ENCODE measurements around the gene TMED10.

TMED10 gene

DNA sequence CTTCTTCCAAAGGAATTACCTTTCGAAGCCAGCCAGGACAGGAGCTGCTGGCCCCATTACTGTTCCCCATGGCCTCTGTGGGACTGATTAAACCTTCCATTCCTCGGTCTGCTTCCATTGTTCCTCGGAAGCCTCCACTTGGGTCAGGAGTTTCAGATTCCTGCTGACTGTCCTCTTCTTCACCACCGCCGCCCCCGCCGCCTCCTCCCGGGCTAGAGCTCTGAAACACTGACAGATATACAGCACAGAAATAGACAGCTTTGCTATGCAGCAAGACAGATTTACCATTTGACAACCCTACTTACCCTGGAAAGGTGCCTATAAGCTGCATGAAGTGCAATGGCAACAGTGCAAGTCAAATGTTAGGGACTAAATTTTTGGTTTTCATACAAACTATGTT lies 85.2 kb downstream of the TMED10 start:
- Histone ChIP-seq H3K9me3 (ENCODE audit: control extremely low read depth in 1 of 5, control insufficient read depth in 4 of 5, insufficient read depth in 2 of 5, low read depth in 1 of 5, low read length in 4 of 5) (no peaks in the 10 kb centered on the region), H3K36me3 (ENCODE audit: control insufficient read depth in 4 of 4, insufficient read depth in 4 of 4, low read length in 3 of 4) (peaks cover 9 to 69% (median 43%) of the 10 kb centered on the region in 4 experiments), H3K4me1 (ENCODE audit: control extremely low read depth in 1 of 4, control insufficient read depth in 4 of 4, insufficient read depth in 4 of 4, low read length in 3 of 4) (no peaks in the 10 kb centered on the region), H3K27me3 (replicated peaks in 2 of 5; ENCODE audit: control insufficient read depth in 4 of 5, insufficient read depth in 5 of 5, low read length in 4 of 5) (no peaks in the 10 kb centered on the region), H3K27ac (ENCODE audit: insufficient read depth in 1 of 2, low read depth in 1 of 2, low read length in 2 of 2, poor library complexity in 1 of 2, severe bottlenecking in 2 of 2) (peak overlapping the region in 1 of 2 experiments; percentile 34), H3K4me3 (ENCODE audit: control insufficient read depth in 1 of 7, extremely low read depth in 1 of 7, insufficient read depth in 4 of 7, low read depth in 2 of 7, low read length in 6 of 7) (no peak overlapping the region)
- ChIA-PET POLR2A (no interaction called here), CTCF (interaction anchor here (0.8 to 6.9 kb wide), 8 partner anchors 9 to 230 kb away, joined by 3 to 86 read pairs (median 30); no protein-coding TSS in a partner anchor)
- DNase-seq, result no peak
- 100% methylated on average over 4 of the region's 8 CpGs for WGBS (ENCODE audit: insufficient coverage)

DNA sequence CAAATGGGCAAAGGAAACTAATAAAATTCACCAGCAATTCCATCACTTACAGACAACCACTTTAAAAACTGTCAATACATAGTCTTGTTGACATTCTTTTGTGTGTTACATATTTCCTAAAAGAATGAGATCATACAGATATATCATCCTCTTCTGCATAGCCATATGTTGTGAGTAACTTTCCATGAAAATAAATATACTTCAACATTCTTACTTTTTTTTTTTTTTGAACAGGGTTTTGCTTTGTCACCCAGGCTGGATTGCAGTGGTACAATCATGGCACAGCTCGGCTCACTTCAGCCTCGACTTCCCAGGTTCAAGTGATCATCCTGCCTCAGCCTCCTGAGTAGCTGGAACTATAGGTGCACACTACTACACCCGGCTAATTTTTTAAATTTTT lies 86.1 kb downstream of the TMED10 start:
- ChIA-PET CTCF (interaction anchor here (0.7 to 6.9 kb wide), 8 partner anchors 10 to 229 kb away, joined by 3 to 86 read pairs (median 30); no protein-coding TSS in a partner anchor), POLR2A (no interaction called here)
- Histone ChIP-seq H3K4me1 (ENCODE audit: control extremely low read depth in 1 of 4, control insufficient read depth in 4 of 4, insufficient read depth in 4 of 4, low read length in 3 of 4) (no peaks in the 10 kb centered on the region), H3K4me3 (ENCODE audit: control insufficient read depth in 1 of 7, extremely low read depth in 1 of 7, insufficient read depth in 4 of 7, low read depth in 2 of 7, low read length in 6 of 7) (no peak overlapping the region), H3K9me3 (ENCODE audit: control extremely low read depth in 1 of 5, control insufficient read depth in 4 of 5, insufficient read depth in 2 of 5, low read depth in 1 of 5, low read length in 4 of 5) (no peaks in the 10 kb centered on the region), H3K36me3 (ENCODE audit: control insufficient read depth in 4 of 4, insufficient read depth in 4 of 4, low read length in 3 of 4) (peaks cover 9 to 67% (median 40%) of the 10 kb centered on the region in 4 experiments), H3K27ac (ENCODE audit: insufficient read depth in 1 of 2, low read depth in 1 of 2, low read length in 2 of 2, poor library complexity in 1 of 2, severe bottlenecking in 2 of 2) (no peak overlapping the region), H3K27me3 (replicated peaks in 2 of 5; ENCODE audit: control insufficient read depth in 4 of 5, insufficient read depth in 5 of 5, low read length in 4 of 5) (no peaks in the 10 kb centered on the region)
- no peak for DNase-seq
- 100% methylated on average over 3 of the region's 3 CpGs for WGBS (ENCODE audit: insufficient coverage)

DNA sequence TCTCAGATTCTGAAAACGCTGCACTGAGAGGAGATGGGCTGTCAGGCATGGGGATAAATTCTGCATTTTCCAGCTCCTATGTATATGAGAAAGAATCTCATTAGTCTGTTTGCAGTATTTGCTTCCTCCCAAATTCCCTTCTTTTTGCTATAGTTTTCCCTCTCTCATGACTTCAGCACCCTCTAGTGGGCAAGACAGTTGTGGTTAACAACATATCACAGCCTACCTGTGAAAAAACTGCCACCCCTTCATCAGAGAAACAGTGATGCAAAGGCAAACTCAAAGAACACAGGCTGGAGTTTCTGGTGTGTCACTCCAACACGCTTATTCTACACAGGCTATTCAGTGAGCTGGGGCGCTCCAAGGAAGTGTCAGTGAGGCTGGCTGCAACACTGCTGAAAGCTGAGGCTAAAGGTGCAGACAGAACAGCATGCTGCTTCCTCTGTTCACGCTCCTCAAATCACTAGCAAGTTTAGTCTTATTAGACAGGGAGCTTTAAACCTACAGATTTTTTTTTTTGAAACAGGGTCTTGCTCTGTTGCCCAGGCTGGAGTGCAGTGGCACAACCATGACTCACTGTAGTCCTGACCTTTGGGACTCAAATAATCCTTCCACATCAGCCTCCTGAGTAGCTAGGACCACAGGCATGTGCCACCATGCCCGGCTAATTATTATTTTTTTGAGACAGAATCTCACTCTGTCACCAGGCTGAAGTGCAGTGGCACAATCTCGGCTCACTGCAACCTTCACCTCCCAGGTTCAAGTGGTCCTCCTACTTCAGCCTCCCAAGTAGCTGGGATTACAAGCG lies 87.6 kb downstream of the TMED10 start:
- Histone ChIP-seq H3K27ac (ENCODE audit: insufficient read depth in 1 of 2, low read depth in 1 of 2, low read length in 2 of 2, poor library complexity in 1 of 2, severe bottlenecking in 2 of 2) (no peak overlapping the region), H3K9me3 (ENCODE audit: control extremely low read depth in 1 of 5, control insufficient read depth in 4 of 5, insufficient read depth in 2 of 5, low read depth in 1 of 5, low read length in 4 of 5) (no peaks in the 10 kb centered on the region), H3K27me3 (replicated peaks in 2 of 5; ENCODE audit: control insufficient read depth in 4 of 5, insufficient read depth in 5 of 5, low read length in 4 of 5) (no peaks in the 10 kb centered on the region), H3K4me1 (ENCODE audit: control extremely low read depth in 1 of 4, control insufficient read depth in 4 of 4, insufficient read depth in 4 of 4, low read length in 3 of 4) (no peaks in the 10 kb centered on the region), H3K4me3 (ENCODE audit: control insufficient read depth in 1 of 7, extremely low read depth in 1 of 7, insufficient read depth in 4 of 7, low read depth in 2 of 7, low read length in 6 of 7) (no peak overlapping the region), H3K36me3 (ENCODE audit: control insufficient read depth in 4 of 4, insufficient read depth in 4 of 4, low read length in 3 of 4) (peaks cover 16 to 67% (median 40%) of the 10 kb centered on the region in 4 experiments)
- CTCF ChIA-PET, result interaction anchor here (0.6 to 6.9 kb wide), 47 partner anchors 8 to 479 kb away, joined by 3 to 86 read pairs (median 5); partner anchors contain the start of genes ACYP1, EIF2B2, PROX2 and RPS6KL1
- WGBS (ENCODE audit: insufficient coverage), result 90% methylated on average over 6 of the region's 7 CpGs
- POLR2A ChIA-PET, result no interaction called here
- DNase-seq, result peak; percentile 50 to 71 (median 64)

- WGBS (ENCODE audit: insufficient coverage), result 100% methylated on average over 2 of the region's 2 CpGs
- POLR2A ChIA-PET, result no interaction called here
- no peaks in the 10 kb centered on the region for H3K4me1 ChIP-seq (ENCODE audit: control extremely low read depth in 1 of 4, control insufficient read depth in 4 of 4, insufficient read depth in 4 of 4, low read length in 3 of 4)
- no peak for DNase-seq
- H3K27ac ChIP-seq (ENCODE audit: insufficient read depth in 1 of 2, low read depth in 1 of 2, low read length in 2 of 2, poor library complexity in 1 of 2, severe bottlenecking in 2 of 2), result no peak overlapping the region
- H3K9me3 ChIP-seq (ENCODE audit: control extremely low read depth in 1 of 5, control insufficient read depth in 4 of 5, insufficient read depth in 2 of 5, low read depth in 1 of 5, low read length in 4 of 5), result no peaks in the 10 kb centered on the region
- no peak overlapping the region for H3K4me3 ChIP-seq (ENCODE audit: control insufficient read depth in 1 of 7, extremely low read depth in 1 of 7, insufficient read depth in 4 of 7, low read depth in 2 of 7, low read length in 6 of 7)
- CTCF ChIA-PET, result interaction anchor here (0.6 to 6.9 kb wide), 43 partner anchors 9 to 479 kb away, joined by 3 to 86 read pairs (median 6); partner anchors contain the start of genes ACYP1, EIF2B2, PROX2 and RPS6KL1
- H3K36me3 ChIP-seq (ENCODE audit: control insufficient read depth in 4 of 4, insufficient read depth in 4 of 4, low read length in 3 of 4), result peaks cover 16 to 68% (median 41%) of the 10 kb centered on the region in 4 experiments
- H3K27me3 ChIP-seq (replicated peaks in 2 of 5; ENCODE audit: control insufficient read depth in 4 of 5, insufficient read depth in 5 of 5, low read length in 4 of 5), result no peaks in the 10 kb centered on the region
Measured at GRCh38 chr14:75088153-75088552, 88.3 kb downstream of the TMED10 start.

DNA sequence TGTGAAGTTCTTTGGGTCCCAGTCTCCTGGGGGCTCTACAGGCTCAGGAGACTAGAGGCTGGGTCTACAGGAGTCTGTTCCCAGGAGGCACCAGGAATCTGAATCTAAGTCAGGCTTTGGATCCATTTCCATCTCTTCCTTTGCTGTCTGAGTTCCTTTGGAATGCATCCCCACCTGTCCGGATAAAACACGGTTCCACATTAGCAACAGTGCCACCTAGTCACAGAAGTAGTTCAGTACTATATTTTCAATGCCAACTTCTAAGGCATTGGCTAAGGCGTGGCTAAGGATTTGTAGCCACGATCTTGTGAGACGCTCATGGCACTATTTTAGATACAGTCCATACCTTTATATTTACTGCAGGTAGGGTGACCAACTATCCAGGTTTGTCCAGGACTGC lies 91.9 kb downstream of the TMED10 start:
- Histone ChIP-seq H3K4me1 (ENCODE audit: control extremely low read depth in 1 of 4, control insufficient read depth in 4 of 4, insufficient read depth in 4 of 4, low read length in 3 of 4) (no peaks in the 10 kb centered on the region), H3K27ac (ENCODE audit: insufficient read depth in 1 of 2, low read depth in 1 of 2, low read length in 2 of 2, poor library complexity in 1 of 2, severe bottlenecking in 2 of 2) (no peak overlapping the region), H3K9me3 (ENCODE audit: control extremely low read depth in 1 of 5, control insufficient read depth in 4 of 5, insufficient read depth in 2 of 5, low read depth in 1 of 5, low read length in 4 of 5) (no peaks in the 10 kb centered on the region), H3K27me3 (replicated peaks in 2 of 5; ENCODE audit: control insufficient read depth in 4 of 5, insufficient read depth in 5 of 5, low read length in 4 of 5) (no peaks in the 10 kb centered on the region), H3K36me3 (ENCODE audit: control insufficient read depth in 4 of 4, insufficient read depth in 4 of 4, low read length in 3 of 4) (peaks cover 18 to 63% (median 44%) of the 10 kb centered on the region in 4 experiments), H3K4me3 (ENCODE audit: control insufficient read depth in 1 of 7, extremely low read depth in 1 of 7, insufficient read depth in 4 of 7, low read depth in 2 of 7, low read length in 6 of 7) (no peak overlapping the region)
- 89% methylated on average over 5 of the region's 5 CpGs for WGBS (ENCODE audit: insufficient coverage)
- ChIA-PET POLR2A (no interaction called here), CTCF (interaction anchor here (0.7 to 1.1 kb wide), 2 partner anchors 62 to 223 kb away, joined by 3 to 4 read pairs; no protein-coding TSS in a partner anchor)
- DNase-seq, result no peak

GRCh38 chr14:75083271-75083670 lies 93.1 kb downstream of the TMED10 start:
- POLR2A ChIA-PET, result no interaction called here
- DNase-seq, result no peak
- H3K27ac ChIP-seq (ENCODE audit: insufficient read depth in 1 of 2, low read depth in 1 of 2, low read length in 2 of 2, poor library complexity in 1 of 2, severe bottlenecking in 2 of 2), result no peak overlapping the region
- no peaks in the 10 kb centered on the region for H3K9me3 ChIP-seq (ENCODE audit: control extremely low read depth in 1 of 5, control insufficient read depth in 4 of 5, insufficient read depth in 2 of 5, low read depth in 1 of 5, low read length in 4 of 5)
- 91% methylated on average over 1 of the region's 1 CpG for WGBS (ENCODE audit: insufficient coverage)
- CTCF ChIA-PET, result interaction anchor here (1.0 to 1.7 kb wide), 4 partner anchors 22 to 175 kb away, joined by 3 to 5 read pairs (median 3); no protein-coding TSS in a partner anchor
- no peaks in the 10 kb centered on the region for H3K4me1 ChIP-seq (ENCODE audit: control extremely low read depth in 1 of 4, control insufficient read depth in 4 of 4, insufficient read depth in 4 of 4, low read length in 3 of 4)
- H3K4me3 ChIP-seq (ENCODE audit: control insufficient read depth in 1 of 7, extremely low read depth in 1 of 7, insufficient read depth in 4 of 7, low read depth in 2 of 7, low read length in 6 of 7), result no peak overlapping the region
- no peaks in the 10 kb centered on the region for H3K27me3 ChIP-seq (replicated peaks in 2 of 5; ENCODE audit: control insufficient read depth in 4 of 5, insufficient read depth in 5 of 5, low read length in 4 of 5)
- H3K36me3 ChIP-seq (ENCODE audit: control insufficient read depth in 4 of 4, insufficient read depth in 4 of 4, low read length in 3 of 4), result peaks cover 17 to 61% (median 41%) of the 10 kb centered on the region in 4 experiments

GRCh38 chr14:75081660-75082229 lies 94.7 kb downstream of the TMED10 start:
- Histone ChIP-seq H3K27ac (ENCODE audit: insufficient read depth in 1 of 2, low read depth in 1 of 2, low read length in 2 of 2, poor library complexity in 1 of 2, severe bottlenecking in 2 of 2) (no peak overlapping the region), H3K4me1 (ENCODE audit: control extremely low read depth in 1 of 4, control insufficient read depth in 4 of 4, insufficient read depth in 4 of 4, low read length in 3 of 4) (peaks cover 0 to 5% (median 2%) of the 10 kb centered on the region in 4 experiments), H3K27me3 (replicated peaks in 2 of 5; ENCODE audit: control insufficient read depth in 4 of 5, insufficient read depth in 5 of 5, low read length in 4 of 5) (no peaks in the 10 kb centered on the region), H3K4me3 (ENCODE audit: control insufficient read depth in 1 of 7, extremely low read depth in 1 of 7, insufficient read depth in 4 of 7, low read depth in 2 of 7, low read length in 6 of 7) (no peak overlapping the region), H3K36me3 (ENCODE audit: control insufficient read depth in 4 of 4, insufficient read depth in 4 of 4, low read length in 3 of 4) (peaks cover 15 to 46% (median 29%) of the 10 kb centered on the region in 4 experiments), H3K9me3 (ENCODE audit: control extremely low read depth in 1 of 5, control insufficient read depth in 4 of 5, insufficient read depth in 2 of 5, low read depth in 1 of 5, low read length in 4 of 5) (no peaks in the 10 kb centered on the region)
- no peak for DNase-seq
- POLR2A ChIA-PET, result no interaction called here
- no CpG with 5 or more reads among the region's 2 CpGs for WGBS (ENCODE audit: insufficient coverage)
- CTCF ChIA-PET, result interaction anchor here (1.0 kb wide), 1 partner anchor 44 kb away, joined by 3 read pairs; no protein-coding TSS in a partner anchor
